WTC11 (cell line): ENCODE measurements around the gene SH3YL1.

ENCODE experiments used
- ATF1 ChIP-seq: sonication (generic); formaldehyde crosslinking; IDR thresholded peaks from 2 replicates; pipeline ENCODE4 v1.8.1; 2023; ENCODE audit warnings: mild to moderate bottlenecking, moderate library complexity, missing genetic modification reagents
- CREB1 ChIP-seq: sonication (generic); formaldehyde crosslinking; IDR thresholded peaks from 2 replicates; pipeline ENCODE4 v1.8.0; 2023; ENCODE audit warnings: mild to moderate bottlenecking, missing genetic modification reagents
- CTCF ChIP-seq: fragments of 200-600 bp; IDR thresholded peaks from 2 replicates; pipeline ENCODE4 v1.8.0; 2022; ENCODE audit warnings: antibody characterized with exemption
- FOXP4 ChIP-seq: sonication (generic); formaldehyde crosslinking; IDR thresholded peaks from 2 replicates; pipeline ENCODE4 v1.8.0; 2022; ENCODE audit warnings: mild to moderate bottlenecking, missing genetic modification reagents
- SMAD4 ChIP-seq: sonication (generic); formaldehyde crosslinking; IDR thresholded peaks from 2 replicates; pipeline ENCODE4 v1.8.0; 2022; ENCODE audit warnings: mild to moderate bottlenecking, missing genetic modification reagents
- TCF7 ChIP-seq: sonication (generic); formaldehyde crosslinking; IDR thresholded peaks from 2 replicates; pipeline ENCODE4 v1.8.0; 2022; ENCODE audit warnings: mild to moderate bottlenecking, low read depth, missing genetic modification reagents, moderate library complexity
- ZBTB21 ChIP-seq: sonication (generic); formaldehyde crosslinking; IDR thresholded peaks from 2 replicates; pipeline ENCODE4 v1.8.1; 2023; ENCODE audit warnings: mild to moderate bottlenecking, missing genetic modification reagents, borderline replicate concordance

- TF ChIP-seq ATF1 (CRISPR knock-in tag) (no peak), CTCF (no peak), TCF7 (no peak), ZBTB21 (CRISPR knock-in tag) (no peak), CREB1 (no peak), SMAD4 (CRISPR knock-in tag) (no peak), FOXP4 (CRISPR knock-in tag) (no peak)
Observed at GRCh38 chr2:244547-244946, 19.3 kb downstream of the SH3YL1 start.
